DOHH2 (cell line): ENCODE results near the gene GAA.
A peak's percentile ranks its signal among the peaks of the same experiment; 100 is the strongest.

Source experiments
- H3F3A ChIP-seq: fragments of 200-600 bp; sonication (generic), shearing (Covaris generic); 2 replicates; pipeline ENCODE4 v1.6.0; 2016; ENCODE audit warnings: antibody characterized with exemption, mild to moderate bottlenecking; ENCODE audit not compliant: control insufficient read depth, insufficient read depth
- H3K27ac ChIP-seq: fragments of 200-600 bp; sonication (generic); 2 replicates; pipeline ENCODE4 v1.5.1; 2014; ENCODE audit warnings: low read depth, mild to moderate bottlenecking, low read length, moderate library complexity
- H3K27me3 ChIP-seq: fragments of 200-600 bp; sonication (generic); 2 replicates; pipeline ENCODE4 v1.6.1; 2014; ENCODE audit warnings: mild to moderate bottlenecking, low read length, mixed read lengths; ENCODE audit not compliant: control insufficient read depth
- H3K36me3 ChIP-seq: fragments of 200-600 bp; sonication (generic); 2 replicates; pipeline ENCODE4 v1.6.1; 2014; ENCODE audit warnings: mild to moderate bottlenecking, low read length, moderate library complexity, mixed read lengths; ENCODE audit not compliant: control insufficient read depth
- H3K4me1 ChIP-seq: fragments of 200-600 bp; sonication (generic); 2 replicates; pipeline ENCODE4 v1.6.1; 2014; ENCODE audit warnings: mild to moderate bottlenecking, low read length, mixed read lengths; ENCODE audit not compliant: control insufficient read depth
- H3K4me2 ChIP-seq: fragments of 200-600 bp; sonication (generic); 2 replicates; pipeline ENCODE4 v1.6.0; 2014; ENCODE audit warnings: mild to moderate bottlenecking, low read length, moderate library complexity
- H3K4me3 ChIP-seq: fragments of 200-600 bp; sonication (generic); 2 replicates; pipeline ENCODE4 v1.5.1; 2014; ENCODE audit warnings: mild to moderate bottlenecking, low read length, mixed read lengths
- H3K79me2 ChIP-seq: fragments of 200-600 bp; sonication (generic); 2 replicates; pipeline ENCODE4 v1.6.1; 2014; ENCODE audit warnings: mild to moderate bottlenecking, low read length, mixed read lengths; ENCODE audit not compliant: control insufficient read depth
- H3K9me2 ChIP-seq: fragments of 200-600 bp; sonication (generic); replicated peaks from 2 replicates; pipeline ENCODE4 v1.6.1; 2014; ENCODE audit warnings: mild to moderate bottlenecking, low read length, mixed read lengths; ENCODE audit not compliant: control insufficient read depth
- H3K9me3 ChIP-seq: fragments of 200-600 bp; sonication (generic); 2 replicates; pipeline ENCODE4 v1.6.1; 2014; ENCODE audit warnings: antibody characterized with exemption, low read length, mixed read lengths; ENCODE audit not compliant: control insufficient read depth, insufficient read depth
- H4K20me1 ChIP-seq: fragments of 200-600 bp; sonication (generic); 2 replicates; pipeline ENCODE4 v1.6.0; 2014; ENCODE audit warnings: low read depth, mild to moderate bottlenecking, antibody characterized with exemption, low read length, moderate library complexity; ENCODE audit not compliant: control insufficient read depth, insufficient read depth
- EZH2phosphoT487 ChIP-seq: fragments of 200-600 bp; sonication (generic); IDR thresholded peaks from 2 replicates; pipeline ENCODE4 v1.6.1; 2017; ENCODE audit warnings: borderline replicate concordance, mild to moderate bottlenecking, antibody characterized with exemption, low read length, moderate library complexity, mixed read lengths
- TF ChIP-seq, protein P1 (sequence below): fragments of 200-600 bp; sonication (generic); IDR thresholded peaks from one replicate; pipeline ENCODE4 v1.5.1; 2014; ENCODE audit warnings: antibody characterized with exemption, mild to moderate bottlenecking, low read depth, low read length; ENCODE audit not compliant: poor library complexity, severe bottlenecking

GAA gene

GRCh38 chr17:80110447-80110812 is 9.0 kb downstream of the GAA start:
- Histone ChIP-seq H3K9me3 (no peaks in the 10 kb centered on the region), H3K4me2 (no peak overlapping the region), H3K4me1 (peaks cover 26% of the 10 kb centered on the region), H3K36me3 (no peaks in the 10 kb centered on the region), H3K27me3 (peaks cover 5% of the 10 kb centered on the region), H3K4me3 (no peak overlapping the region), H3K79me2 (no peaks in the 10 kb centered on the region), H3K9me2 (no peaks in the 10 kb centered on the region), H3K27ac (no peak overlapping the region), H4K20me1 (no peaks in the 10 kb centered on the region), H3F3A (peaks cover 10% of the 10 kb centered on the region; the same call in 1 of the 2 replicates)
- TF ChIP-seq, protein P1, sequence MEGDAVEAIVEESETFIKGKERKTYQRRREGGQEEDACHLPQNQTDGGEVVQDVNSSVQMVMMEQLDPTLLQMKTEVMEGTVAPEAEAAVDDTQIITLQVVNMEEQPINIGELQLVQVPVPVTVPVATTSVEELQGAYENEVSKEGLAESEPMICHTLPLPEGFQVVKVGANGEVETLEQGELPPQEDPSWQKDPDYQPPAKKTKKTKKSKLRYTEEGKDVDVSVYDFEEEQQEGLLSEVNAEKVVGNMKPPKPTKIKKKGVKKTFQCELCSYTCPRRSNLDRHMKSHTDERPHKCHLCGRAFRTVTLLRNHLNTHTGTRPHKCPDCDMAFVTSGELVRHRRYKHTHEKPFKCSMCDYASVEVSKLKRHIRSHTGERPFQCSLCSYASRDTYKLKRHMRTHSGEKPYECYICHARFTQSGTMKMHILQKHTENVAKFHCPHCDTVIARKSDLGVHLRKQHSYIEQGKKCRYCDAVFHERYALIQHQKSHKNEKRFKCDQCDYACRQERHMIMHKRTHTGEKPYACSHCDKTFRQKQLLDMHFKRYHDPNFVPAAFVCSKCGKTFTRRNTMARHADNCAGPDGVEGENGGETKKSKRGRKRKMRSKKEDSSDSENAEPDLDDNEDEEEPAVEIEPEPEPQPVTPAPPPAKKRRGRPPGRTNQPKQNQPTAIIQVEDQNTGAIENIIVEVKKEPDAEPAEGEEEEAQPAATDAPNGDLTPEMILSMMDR = no peak
- TF ChIP-seq EZH2phosphoT487 = no peak

DNA sequence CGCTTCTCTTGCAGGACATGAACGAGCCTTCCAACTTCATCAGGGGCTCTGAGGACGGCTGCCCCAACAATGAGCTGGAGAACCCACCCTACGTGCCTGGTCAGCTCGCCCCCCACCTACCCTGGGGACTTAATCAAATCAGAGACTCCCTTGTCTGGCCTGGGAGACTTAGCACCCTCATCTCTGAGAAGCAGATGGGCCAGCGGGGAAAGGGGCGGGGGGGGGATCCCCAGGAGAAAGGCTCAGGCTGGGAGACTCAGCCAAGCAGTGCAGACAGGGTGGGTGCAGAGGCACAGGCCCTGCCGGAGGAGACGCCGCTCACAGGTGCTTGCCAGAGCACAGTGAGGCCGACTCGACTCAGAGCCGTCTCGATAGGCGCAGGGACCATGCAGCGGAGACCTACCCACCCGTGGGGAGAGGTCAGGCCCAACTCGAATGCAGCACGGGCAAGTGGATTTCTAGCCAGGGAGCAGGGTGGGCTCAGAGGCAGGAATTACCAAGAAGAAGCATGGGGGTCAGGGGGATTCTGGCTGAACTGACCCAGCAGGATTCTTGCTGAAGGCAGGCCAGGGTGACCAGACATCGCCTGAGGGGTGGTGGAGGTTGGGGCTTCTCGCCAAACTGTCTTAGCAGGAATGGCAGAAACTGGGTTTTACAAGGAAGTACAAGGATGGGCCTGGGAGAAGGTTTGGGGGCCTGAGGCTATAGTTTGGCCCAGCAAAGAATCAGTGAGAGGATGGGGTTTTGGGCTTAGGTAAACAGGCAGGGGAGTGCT is 9.7 kb downstream of the GAA start:
- no peak overlapping the region for H3K27ac ChIP-seq
- no peak for TF ChIP-seq EZH2phosphoT487
- TF ChIP-seq, protein P1 = no peak
- H3K4me3 ChIP-seq = no peak overlapping the region
- no peaks in the 10 kb centered on the region for H3K36me3 ChIP-seq
- no peaks in the 10 kb centered on the region for H4K20me1 ChIP-seq
- H3K4me2 ChIP-seq = no peak overlapping the region
- no peaks in the 10 kb centered on the region for H3K9me2 ChIP-seq
- peaks cover 5% of the 10 kb centered on the region for H3K27me3 ChIP-seq
- peaks cover 10% of the 10 kb centered on the region; the same call in 1 of the 2 replicates for H3F3A ChIP-seq
- H3K4me1 ChIP-seq = peaks cover 24% of the 10 kb centered on the region
- H3K9me3 ChIP-seq = no peaks in the 10 kb centered on the region
- H3K79me2 ChIP-seq = no peaks in the 10 kb centered on the region

DNA sequence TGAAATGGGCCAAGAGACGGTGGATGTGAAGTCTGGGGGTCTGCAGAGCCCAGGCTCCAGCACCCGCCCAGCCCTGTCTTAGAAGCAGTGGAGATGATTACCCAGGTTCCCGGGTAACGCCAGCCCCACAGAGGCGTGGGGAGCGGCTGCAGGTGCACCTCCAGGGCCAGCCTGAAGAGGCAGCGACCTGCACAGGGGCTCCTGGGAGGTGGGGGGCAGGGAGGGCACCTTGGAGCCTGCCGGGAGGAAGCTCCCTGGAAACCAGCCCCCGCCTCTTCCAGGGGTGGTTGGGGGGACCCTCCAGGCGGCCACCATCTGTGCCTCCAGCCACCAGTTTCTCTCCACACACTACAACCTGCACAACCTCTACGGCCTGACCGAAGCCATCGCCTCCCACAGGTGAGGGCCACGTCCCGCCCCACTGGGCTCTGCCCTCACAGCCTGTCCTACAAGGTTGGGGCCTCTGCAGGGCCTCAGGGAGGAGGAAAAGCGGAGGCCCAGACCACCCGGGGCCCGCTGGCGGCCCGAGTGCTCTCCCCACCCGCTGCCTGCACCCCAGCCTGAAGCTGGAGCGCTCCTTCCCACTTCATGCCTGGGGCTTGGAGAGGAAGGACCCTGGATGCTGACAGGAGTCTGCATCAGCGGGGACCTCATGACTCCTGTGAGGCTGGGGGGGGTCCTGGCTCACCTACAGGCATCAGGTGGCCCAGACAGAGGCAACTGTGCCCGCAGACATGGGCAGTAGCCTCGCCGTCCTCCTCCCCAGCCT is 10.5 kb downstream of the GAA start:
- no peaks in the 10 kb centered on the region for H4K20me1 ChIP-seq
- no peak overlapping the region for H3K27ac ChIP-seq
- H3K4me1 ChIP-seq = peaks cover 21% of the 10 kb centered on the region
- peaks cover 10% of the 10 kb centered on the region; the same call in 1 of the 2 replicates for H3F3A ChIP-seq
- no peaks in the 10 kb centered on the region for H3K9me3 ChIP-seq
- H3K9me2 ChIP-seq = no peaks in the 10 kb centered on the region
- TF ChIP-seq, protein P1 = no peak
- no peak for TF ChIP-seq EZH2phosphoT487
- H3K4me3 ChIP-seq = no peak overlapping the region
- H3K36me3 ChIP-seq = no peaks in the 10 kb centered on the region
- H3K27me3 ChIP-seq = peaks cover 5% of the 10 kb centered on the region
- peak overlapping the region; percentile 56 for H3K4me2 ChIP-seq
- H3K79me2 ChIP-seq = no peaks in the 10 kb centered on the region
